DND-41 (cell line): Measurements from ENCODE around the gene TM2D1.

Source experiments
- ATAC-seq: fragments of 200-7000 bp; cut with Tn5 transposase; 3 replicates; pipeline ENCODE4 v1.9.1; 2021; ENCODE audit warnings: low read depth; ENCODE audit not compliant: insufficient read depth
- DNase-seq: peaks from one replicate; pipeline ENCODE4 v3.0.0-alpha.2; 2020
- H2AFZ ChIP-seq: 2 replicates; pipeline ENCODE4 v1.6.0; 2012; ENCODE audit warnings: low read depth, low read length
- H3K27ac ChIP-seq: 2 replicates; pipeline ENCODE4 v1.5.1; 2012; ENCODE audit warnings: low read length, inconsistent platforms
- H3K27me3 ChIP-seq: fragments of 200-600 bp; sonication (generic); 2 replicates; pipeline ENCODE4 v1.6.0; 2012; ENCODE audit warnings: low read length, mild to moderate bottlenecking, inconsistent platforms; ENCODE audit not compliant: insufficient read depth, poor library complexity
- H3K36me3 ChIP-seq: 2 replicates; pipeline ENCODE4 v1.5.1; 2012; ENCODE audit warnings: low read length, inconsistent platforms; ENCODE audit not compliant: insufficient read depth
- H3K4me1 ChIP-seq: 2 replicates; pipeline ENCODE4 v1.5.1; 2012; ENCODE audit warnings: mild to moderate bottlenecking, low read length; ENCODE audit not compliant: insufficient read depth
- H3K4me2 ChIP-seq: 2 replicates; pipeline ENCODE4 v1.6.0; 2012; ENCODE audit warnings: mild to moderate bottlenecking, moderate library complexity, low read length, inconsistent platforms; ENCODE audit not compliant: insufficient read depth
- H3K4me3 ChIP-seq, 2 experiments: fragments of 200-600 bp in 1 of 2; shearing (Covaris generic) in 1 of 2; 2 replicates each; pipeline ENCODE4 v1.5.1; 2012 to 2016; ENCODE audit warnings: inconsistent platforms in 2 of 2, low read length in 2 of 2, mild to moderate bottlenecking in 2 of 2, low read depth in 1 of 2, moderate library complexity in 1 of 2
- H3K79me2 ChIP-seq: 2 replicates; pipeline ENCODE4 v1.6.0; 2012; ENCODE audit warnings: low read length, inconsistent platforms; ENCODE audit not compliant: insufficient read depth
- H3K9ac ChIP-seq: 2 replicates; pipeline ENCODE4 v1.6.0; 2012; ENCODE audit warnings: low read depth, mild to moderate bottlenecking, inconsistent platforms, low read length, moderate library complexity
- H3K9me3 ChIP-seq: 2 replicates; pipeline ENCODE4 v1.5.1; 2012; ENCODE audit warnings: low read length, moderate library complexity, mild to moderate bottlenecking, inconsistent platforms; ENCODE audit not compliant: insufficient read depth, severe bottlenecking
- H4K20me1 ChIP-seq: 2 replicates; pipeline ENCODE4 v1.6.0; 2012; ENCODE audit warnings: low read length; ENCODE audit not compliant: insufficient read depth
- CTCF ChIP-seq: IDR thresholded peaks from 2 replicates; pipeline ENCODE4 v1.5.1; 2012; ENCODE audit warnings: borderline replicate concordance, low read length, moderate library complexity, mild to moderate bottlenecking; ENCODE audit not compliant: poor library complexity, severe bottlenecking; ENCODE audit errors: extremely low read depth
- EZH2 ChIP-seq: IDR thresholded peaks from 3 replicates; pipeline ENCODE4 v1.6.1; 2012; ENCODE audit warnings: borderline replicate concordance, low read depth, mild to moderate bottlenecking, moderate library complexity, low read length, inconsistent platforms; ENCODE audit not compliant: severe bottlenecking

Gene TM2D1

DNA sequence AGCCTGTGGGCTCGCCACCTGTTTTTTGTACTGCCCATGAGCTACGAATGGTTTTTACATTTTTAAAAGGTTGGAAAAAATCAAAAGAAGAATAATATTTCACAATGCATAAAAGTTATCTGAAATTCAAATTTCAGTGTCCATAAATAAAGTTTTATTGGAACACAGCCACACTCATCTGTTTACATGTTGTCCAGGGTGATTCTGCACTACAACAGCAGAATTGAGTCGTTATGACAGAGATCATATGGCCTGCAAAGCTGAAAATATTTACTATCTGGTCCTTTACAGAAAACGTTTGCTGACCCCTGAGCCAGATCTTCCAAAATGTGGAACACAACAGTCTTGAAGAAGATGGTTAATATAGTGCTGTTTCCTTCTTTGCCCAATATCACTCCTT, 89.4 kb downstream of the TM2D1 start:
- Histone ChIP-seq H3K4me1 (no peaks in the 10 kb centered on the region), H3K27ac (no peak overlapping the region), H3K9ac (no peak overlapping the region), H4K20me1 (no peaks in the 10 kb centered on the region), H3K9me3 (no peaks in the 10 kb centered on the region), H3K79me2 (no peaks in the 10 kb centered on the region), H2AFZ (no peak overlapping the region), H3K4me3 (no peak overlapping the region), H3K27me3 (no peaks in the 10 kb centered on the region), H3K4me2 (no peak overlapping the region), H3K36me3 (no peaks in the 10 kb centered on the region)
- ATAC-seq (no peak), DNase-seq (no peak)
- TF ChIP-seq CTCF (no peak), EZH2 (no peak)

DNA sequence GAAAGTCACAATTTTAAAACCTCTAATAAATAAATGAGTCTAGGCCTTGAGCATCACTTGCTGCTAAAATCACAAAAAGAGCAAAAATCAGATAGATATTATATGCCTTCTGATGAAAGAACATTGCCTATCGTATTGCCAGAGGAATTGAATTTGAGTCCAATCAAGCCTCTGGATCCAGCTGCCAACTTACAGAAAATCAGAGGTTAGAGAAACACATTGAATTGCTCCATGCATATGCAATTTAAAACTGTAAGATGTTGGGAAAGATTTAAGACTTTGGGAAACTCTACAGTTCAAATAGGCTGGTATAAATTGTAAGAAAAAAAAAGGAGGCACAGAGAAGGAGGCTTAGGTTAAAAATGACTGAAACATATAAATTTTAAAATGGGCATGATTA, 93.5 kb downstream of the TM2D1 start:
- Histone ChIP-seq H3K4me3 (no peak overlapping the region), H3K36me3 (no peaks in the 10 kb centered on the region), H3K27me3 (no peaks in the 10 kb centered on the region), H3K79me2 (no peaks in the 10 kb centered on the region), H3K9ac (no peak overlapping the region), H3K4me2 (no peak overlapping the region), H4K20me1 (no peaks in the 10 kb centered on the region), H3K9me3 (no peaks in the 10 kb centered on the region), H3K27ac (no peak overlapping the region), H2AFZ (no peak overlapping the region), H3K4me1 (no peaks in the 10 kb centered on the region)
- DNase-seq, result no peak
- TF ChIP-seq EZH2 (no peak), CTCF (no peak)
- ATAC-seq, result no peak
